ENCODE results near the gene SUFU. TPM values are rescaled to one million over a fixed set of nuclear protein-coding genes. Genes with fewer than 3 reads are reported as not detected.

SUFU gene
- total and polyA plus RNA-seq, 2 of the 8 experiments (the other 6 are each of a cell fraction or from before 2014, with no cell fraction given): 7.0 to 10.8 TPM

GRCh38 chr10:102504179-102504975, 605 bp downstream of the SUFU start (continued):
- TF ChIP-seq ATF2 (IDR thresholded peaks at IDR 0.05; ENCODE audit: low read length) (no peak; the same call in 1 of the 2 replicates), TCF12 (IDR thresholded peaks at IDR 0.05; ENCODE audit: low read depth, low read length) (0 out of 2 replicates have a peak, but pooled peaks have one; percentile 58), ZNF274 (IDR thresholded peaks at IDR 0.05; ENCODE audit: borderline replicate concordance, extremely low read depth, low read length) (no peak), KDM5A (IDR thresholded peaks at IDR 0.05; ENCODE audit: low read length) (no peak), POU5F1 (IDR thresholded peaks at IDR 0.05; ENCODE audit: low read depth, low read length) (no peak), CEBPB (IDR thresholded peaks at IDR 0.05; ENCODE audit: low read depth, low read length) (no peak), CHD1 (IDR thresholded peaks at IDR 0.05; ENCODE audit: low read depth, low read length) (no peak), KDM1A (IDR thresholded peaks at IDR 0.05; ENCODE audit: borderline replicate concordance, low read length) (no peak), BCL11A (IDR thresholded peaks at IDR 0.05; ENCODE audit: low read depth in 2 of 2, low read length in 2 of 2) (no peak), MAX (IDR thresholded peaks at IDR 0.05) (peak; percentile 12; the same call in 1 of the 2 replicates), GABPA (IDR thresholded peaks at IDR 0.05; ENCODE audit: borderline replicate concordance, insufficient read depth, low read length) (no peak), SP1 (IDR thresholded peaks at IDR 0.05; ENCODE audit: low read depth, low read length) (no peak), HDAC2 (IDR thresholded peaks at IDR 0.05; ENCODE audit: borderline replicate concordance in 1 of 2, low read depth in 2 of 2, low read length in 2 of 2) (peak in 1 of 2 experiments; percentile 88; a peak in 1 of 4 replicates), USF2 (IDR thresholded peaks at IDR 0.05; ENCODE audit: low read length) (no peak), NANOG (IDR thresholded peaks at IDR 0.05; ENCODE audit: insufficient read depth, low read depth, low read length, poor library complexity, severe bottlenecking) (no peak), JUND (IDR thresholded peaks at IDR 0.05; ENCODE audit: low read length) (no peak), SRF (IDR thresholded peaks at IDR 0.05; ENCODE audit: low read depth, low read length) (no peak), BACH1 (IDR thresholded peaks at IDR 0.05; ENCODE audit: low read length) (no peak), RBBP5 (IDR thresholded peaks at IDR 0.05; ENCODE audit: borderline replicate concordance, low read depth, low read length) (peak; percentile 78; the same call in 1 of the 2 replicates), CREB1 (IDR thresholded peaks at IDR 0.05) (peak; percentile 28; the same call in 1 of the 2 replicates), CHD2 (IDR thresholded peaks at IDR 0.05; ENCODE audit: low read length) (no peak)

Data from H1 (cell line).